ENCODE measurements around the gene HSBP1.

GRCh38 chr16:83797013-83797412, 10.8 kb upstream of the HSBP1 start:
- TF ChIP-seq NFIC (IDR thresholded peaks at IDR 0.05) (no peak), CREB1 (IDR thresholded peaks at IDR 0.05; ENCODE audit: low read depth) (no peak), EGR1 (IDR thresholded peaks at IDR 0.05) (no peak), CEBPB (IDR thresholded peaks at IDR 0.05) (no peak), RAD21 (IDR thresholded peaks at IDR 0.05; ENCODE audit: low read depth) (no peak), EP300 (IDR thresholded peaks at IDR 0.05; ENCODE audit: borderline replicate concordance) (no peak), MAX (IDR thresholded peaks at IDR 0.05) (no peak), YY1 (IDR thresholded peaks at IDR 0.05; ENCODE audit: low read depth) (no peak), TAF1 (IDR thresholded peaks at IDR 0.05; ENCODE audit: low read depth) (no peak), TCF12 (IDR thresholded peaks at IDR 0.05; ENCODE audit: low read depth) (no peak), ZBTB7A (IDR thresholded peaks at IDR 0.05; ENCODE audit: low read depth) (no peak)
